ENCODE results near the gene RFX2. TPM values are rescaled to one million over a fixed set of nuclear protein-coding genes. Genes with fewer than 3 reads are reported as not detected.
"Not testable (repeated sequence)": the region's sequence is repeated elsewhere in the genome, so short reads cannot be mapped to it uniquely, and the experiment has no call there.

Gene RFX2
- total RNA-seq, 1 experiment from 2014 or later, result 9.7 TPM

DNA sequence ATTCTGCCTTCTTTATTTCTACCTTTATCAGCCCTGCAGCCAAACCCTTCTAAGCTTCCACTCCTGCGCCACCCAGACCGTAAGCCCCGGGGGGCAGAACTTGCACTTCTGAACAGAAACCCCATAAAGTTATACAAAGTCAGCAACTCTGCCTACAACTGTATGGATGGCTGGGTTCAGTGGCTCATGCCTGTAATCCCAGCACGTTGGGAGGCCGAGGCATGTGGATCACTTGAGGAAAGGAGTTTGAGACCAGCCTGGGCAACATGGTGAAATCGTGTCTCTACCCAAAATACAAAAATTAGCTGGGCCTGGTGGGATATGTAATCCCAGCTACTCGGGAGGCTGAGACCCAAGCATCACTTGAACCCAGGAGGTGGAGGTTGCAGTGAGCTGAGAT lies 142.7 kb downstream of the RFX2 start:
- peaks cover 49% of the 10 kb centered on the region for H3K36me3 ChIP-seq
- H3K4me1 ChIP-seq (replicated peaks), result peaks cover 10% of the 10 kb centered on the region
- H3K27ac ChIP-seq, result no peak overlapping the region
- no peaks in the 10 kb centered on the region for H3K27me3 ChIP-seq (replicated peaks)
- no peak for DNase-seq (ENCODE audit: low read depth in 1 of 2, low spot score in 2 of 2)
- no peak overlapping the region for H3K4me3 ChIP-seq
- no peaks in the 10 kb centered on the region for H3K9me3 ChIP-seq (replicated peaks)

GRCh38 chr19:5966941-5967340 lies 143.4 kb downstream of the RFX2 start:
- DNase-seq (ENCODE audit: low read depth in 1 of 2, low spot score in 2 of 2), result no peak
- peaks cover 17% of the 10 kb centered on the region for H3K4me1 ChIP-seq (replicated peaks)
- no peaks in the 10 kb centered on the region for H3K9me3 ChIP-seq (replicated peaks)
- H3K27me3 ChIP-seq (replicated peaks), result no peaks in the 10 kb centered on the region
- no peak overlapping the region for H3K27ac ChIP-seq
- no peak overlapping the region for H3K4me3 ChIP-seq
- peaks cover 42% of the 10 kb centered on the region for H3K36me3 ChIP-seq

DNA sequence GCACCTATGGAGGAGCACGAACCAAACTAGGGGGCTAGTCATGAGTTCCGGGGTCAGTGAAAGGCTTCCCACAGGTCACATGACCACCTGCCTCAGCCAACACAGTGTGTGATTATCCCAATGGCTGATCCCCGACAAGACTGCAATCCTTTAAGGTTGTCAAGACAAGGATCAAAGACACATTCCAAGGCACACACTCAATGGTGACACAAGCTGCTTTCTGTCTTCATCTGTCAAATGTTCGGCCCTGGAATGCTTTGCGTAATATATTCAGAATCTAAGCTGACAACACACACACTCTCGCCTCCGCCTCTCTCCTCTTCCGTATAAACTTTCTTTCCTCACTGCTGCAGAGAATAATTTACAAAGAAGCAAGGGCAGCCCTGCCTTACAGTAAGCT lies 144.1 kb downstream of the RFX2 start:
- no peak overlapping the region for H3K4me3 ChIP-seq
- DNase-seq (ENCODE audit: low read depth in 1 of 2, low spot score in 2 of 2), result no peak
- no peaks in the 10 kb centered on the region for H3K9me3 ChIP-seq (replicated peaks)
- peaks cover 20% of the 10 kb centered on the region for H3K4me1 ChIP-seq (replicated peaks)
- no peaks in the 10 kb centered on the region for H3K27me3 ChIP-seq (replicated peaks)
- peaks cover 36% of the 10 kb centered on the region for H3K36me3 ChIP-seq
- no peak overlapping the region for H3K27ac ChIP-seq

DNA sequence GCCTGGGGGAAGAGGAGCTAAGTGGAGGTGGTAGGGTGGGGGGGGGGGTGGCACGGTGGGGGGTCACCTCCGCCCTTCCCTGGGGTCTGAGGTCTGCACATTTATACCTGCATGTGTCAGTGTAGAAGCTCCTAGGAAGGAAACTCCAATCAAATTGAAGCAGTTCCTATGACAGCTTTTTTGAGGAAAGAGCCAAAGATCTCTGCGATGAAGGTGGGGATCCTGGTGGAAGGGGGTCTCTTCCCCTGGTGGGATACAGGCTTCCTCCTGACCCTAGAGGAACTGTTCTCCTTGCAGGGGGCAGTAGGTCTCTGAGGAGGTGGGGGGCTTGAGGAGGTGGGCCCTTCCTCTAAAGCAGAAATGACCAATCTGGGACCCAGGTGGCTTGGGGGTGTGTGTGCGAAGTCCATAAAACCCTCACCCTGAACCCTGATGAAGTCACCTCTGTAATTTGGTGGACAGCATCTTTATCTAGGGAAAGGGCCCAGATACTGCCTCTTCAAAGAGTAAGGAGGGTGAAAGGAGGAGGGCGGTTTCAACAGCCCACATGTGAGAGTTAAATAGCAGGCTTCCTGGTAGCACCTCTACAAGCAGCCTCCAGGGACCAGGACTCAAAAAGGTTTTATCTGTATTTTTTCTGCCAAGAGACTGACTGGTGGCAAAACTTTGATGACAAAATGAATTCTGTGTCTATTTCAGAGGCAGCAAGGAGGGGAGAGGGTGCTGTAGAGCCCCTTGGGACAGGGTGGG lies 145.3 kb downstream of the RFX2 start:
- Histone ChIP-seq H3K4me3 (no peak overlapping the region), H3K36me3 (peaks cover 32% of the 10 kb centered on the region), H3K27me3 (replicated peaks) (no peaks in the 10 kb centered on the region), H3K9me3 (replicated peaks) (no peaks in the 10 kb centered on the region), H3K4me1 (replicated peaks) (peaks cover 20% of the 10 kb centered on the region), H3K27ac (no peak overlapping the region)
- no peak for DNase-seq (ENCODE audit: low read depth in 1 of 2, low spot score in 2 of 2)

DNA sequence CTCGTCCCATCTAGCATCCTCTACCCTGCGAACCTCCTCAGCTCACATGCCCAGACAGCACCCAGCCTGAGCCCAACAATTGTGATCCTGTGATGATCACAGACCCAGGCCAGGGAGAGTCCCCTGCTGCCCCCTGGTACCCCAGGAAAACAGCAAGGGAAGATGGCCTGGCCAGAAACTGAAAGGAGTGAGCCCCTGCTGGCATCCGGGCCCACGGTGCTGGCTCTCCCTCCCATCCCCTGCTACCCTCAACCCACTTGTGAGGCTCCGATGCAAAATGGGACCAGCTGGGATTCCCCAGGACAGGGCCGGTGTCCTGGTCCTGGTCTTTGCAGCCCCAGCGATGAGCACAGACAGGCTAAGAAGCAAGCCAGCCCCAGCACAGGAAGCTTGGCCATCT lies 146.4 kb downstream of the RFX2 start:
- Histone ChIP-seq H3K27ac (no peak overlapping the region), H3K4me1 (replicated peaks) (peaks cover 20% of the 10 kb centered on the region)

GRCh38 chr19:5963259-5963658 lies 147.0 kb downstream of the RFX2 start:
- not testable (repeated sequence) for DNase-seq (ENCODE audit: low read depth in 1 of 2, low spot score in 2 of 2); H3K9me3 ChIP-seq (replicated peaks); H3K27me3 ChIP-seq (replicated peaks); H3K27ac ChIP-seq; H3K4me3 ChIP-seq
- Histone ChIP-seq H3K36me3 (peaks cover 34% of the 10 kb centered on the region), H3K4me1 (replicated peaks) (peaks cover 18% of the 10 kb centered on the region)

More for the DNA sequence above, 146.4 kb downstream of the RFX2 start:
- no peak for DNase-seq (ENCODE audit: low read depth in 1 of 2, low spot score in 2 of 2)
- Histone ChIP-seq H3K9me3 (replicated peaks) (no peaks in the 10 kb centered on the region), H3K4me3 (no peak overlapping the region), H3K36me3 (peaks cover 32% of the 10 kb centered on the region), H3K27me3 (replicated peaks) (no peaks in the 10 kb centered on the region)

- DNase-seq (ENCODE audit: low read depth in 1 of 2, low spot score in 2 of 2), result peak in 1 of 2 experiments; percentile 27
- Histone ChIP-seq H3K9me3 (replicated peaks) (no peaks in the 10 kb centered on the region), H3K27me3 (replicated peaks) (no peaks in the 10 kb centered on the region), H3K4me1 (replicated peaks) (peaks cover 10% of the 10 kb centered on the region), H3K27ac (no peak overlapping the region), H3K36me3 (peaks cover 24% of the 10 kb centered on the region), H3K4me3 (no peak overlapping the region)
Measured at GRCh38 chr19:5961969-5962945, 148.0 kb downstream of the RFX2 start.

- DNase-seq (ENCODE audit: low read depth in 1 of 2, low spot score in 2 of 2); H3K9me3 ChIP-seq (replicated peaks); H3K27me3 ChIP-seq (replicated peaks); H3K4me3 ChIP-seq; H3K27ac ChIP-seq: not testable (repeated sequence)
- Histone ChIP-seq H3K4me1 (replicated peaks) (peaks cover 10% of the 10 kb centered on the region), H3K36me3 (peaks cover 18% of the 10 kb centered on the region)
Measured at GRCh38 chr19:5961641-5961968, 148.7 kb downstream of the RFX2 start.

GRCh38 chr19:5960005-5961001 lies 150.0 kb downstream of the RFX2 start:
- Histone ChIP-seq H3K36me3 (peaks cover 7% of the 10 kb centered on the region), H3K27ac (no peak overlapping the region), H3K4me3 (no peak overlapping the region), H3K4me1 (replicated peaks) (peaks cover 12% of the 10 kb centered on the region), H3K27me3 (replicated peaks) (no peaks in the 10 kb centered on the region), H3K9me3 (replicated peaks) (no peaks in the 10 kb centered on the region)
- no peak for DNase-seq (ENCODE audit: low read depth in 1 of 2, low spot score in 2 of 2)

- H3K36me3 ChIP-seq, result peaks cover 5% of the 10 kb centered on the region; the same call in 1 of the 2 replicates
- H3K27ac ChIP-seq, result no peak overlapping the region
- no peak overlapping the region for H3K4me3 ChIP-seq
- H3K4me1 ChIP-seq (replicated peaks), result peaks cover 21% of the 10 kb centered on the region
- no peaks in the 10 kb centered on the region for H3K9me3 ChIP-seq (replicated peaks)
- no peaks in the 10 kb centered on the region for H3K27me3 ChIP-seq (replicated peaks)
- no peak for DNase-seq (ENCODE audit: low read depth in 1 of 2, low spot score in 2 of 2)
Measured at GRCh38 chr19:5959260-5960004, 150.9 kb downstream of the RFX2 start.

DNA sequence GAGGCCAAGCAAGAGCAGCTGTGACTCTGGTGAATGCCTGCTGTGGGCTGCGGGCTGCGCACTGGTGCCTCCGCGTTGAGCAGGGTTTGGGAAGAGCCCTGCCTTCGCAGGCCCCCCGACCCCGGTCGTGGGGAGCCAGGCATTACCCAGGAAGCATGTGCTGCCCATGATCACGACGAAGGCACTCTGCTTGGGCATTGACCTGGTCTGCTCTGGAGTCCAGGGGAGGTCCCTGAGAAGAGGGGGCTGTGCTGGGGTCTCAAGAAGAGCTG lies 151.5 kb downstream of the RFX2 start:
- Histone ChIP-seq H3K4me1 (replicated peaks) (peaks cover 27% of the 10 kb centered on the region), H3K9me3 (replicated peaks) (no peaks in the 10 kb centered on the region), H3K27me3 (replicated peaks) (no peaks in the 10 kb centered on the region), H3K4me3 (no peak overlapping the region), H3K36me3 (peaks cover 5% of the 10 kb centered on the region; the same call in 1 of the 2 replicates), H3K27ac (no peak overlapping the region)
- no peak for DNase-seq (ENCODE audit: low read depth in 1 of 2, low spot score in 2 of 2)

DNA sequence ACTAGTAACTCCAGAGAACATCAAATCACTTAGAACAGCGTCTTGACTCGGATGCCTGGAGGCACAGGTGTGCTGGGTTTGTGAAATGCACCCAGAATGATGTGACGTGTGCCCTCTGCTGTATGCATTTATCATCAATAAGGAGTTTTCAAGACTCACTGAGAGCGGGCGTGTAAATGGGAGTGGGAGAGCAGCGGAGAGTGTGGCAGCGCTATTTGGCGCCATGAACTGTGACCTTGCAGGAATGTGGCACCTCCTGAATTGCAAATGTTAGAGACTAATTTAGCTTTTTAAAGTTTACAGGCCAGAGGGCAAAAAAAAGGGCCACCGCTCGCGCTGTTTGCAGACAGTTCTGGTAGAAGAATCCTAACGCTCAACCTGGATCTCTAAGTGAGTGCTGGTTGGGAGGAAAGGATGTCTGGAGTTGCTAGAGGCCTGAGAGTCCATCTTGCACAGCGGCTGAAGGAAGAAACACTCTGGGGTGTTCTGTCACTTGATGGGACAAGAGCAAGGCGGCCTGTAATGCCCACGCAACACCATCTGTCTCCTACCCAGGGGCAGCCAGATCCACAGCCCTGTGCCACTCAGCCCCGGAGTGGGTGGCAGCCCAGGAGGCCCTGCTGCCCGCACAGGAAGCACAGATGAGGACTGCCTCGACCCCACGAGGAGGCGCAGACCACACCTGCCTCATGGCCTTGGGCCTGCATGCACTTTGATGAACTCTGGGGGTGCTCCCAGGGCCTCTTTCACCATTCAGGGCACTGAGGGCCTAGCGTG lies 152.0 kb downstream of the RFX2 start:
- DNase-seq (ENCODE audit: low read depth in 1 of 2, low spot score in 2 of 2), result no peak
- Histone ChIP-seq H3K9me3 (replicated peaks) (no peaks in the 10 kb centered on the region), H3K27ac (no peak overlapping the region), H3K4me3 (no peak overlapping the region), H3K27me3 (replicated peaks) (no peaks in the 10 kb centered on the region), H3K4me1 (replicated peaks) (peaks cover 33% of the 10 kb centered on the region), H3K36me3 (peaks cover 5% of the 10 kb centered on the region; the same call in 1 of the 2 replicates)

All from SJSA1 (cell line).